Peyer's patch (tissue), 4 donors: ENCODE results near the gene ABHD6. TPM values are rescaled to one million over a fixed set of nuclear protein-coding genes. Genes with fewer than 3 reads are reported as not detected.

Experiments used
- DNase-seq, 3 donors: peaks; one replicate each; pipeline ENCODE4 v3.0.0-alpha.2; 2017 to 2019
- H3K27ac ChIP-seq, 4 donors: fragments of 200-600 bp; sonication (generic); one replicate each; pipeline ENCODE4 v1.5.1; 2016 to 2019
- H3K27me3 ChIP-seq, 2 donors: fragments of 200-600 bp; sonication (generic); one replicate each; pipeline ENCODE4 v1.5.1; 2019
- H3K36me3 ChIP-seq, 3 donors: fragments of 200-600 bp; sonication (generic); one replicate each; pipeline ENCODE4 v1.5.1; 2016 to 2019
- H3K4me1 ChIP-seq, 4 donors: fragments of 200-600 bp; sonication (generic); one replicate each; pipeline ENCODE4 v1.5.1; 2016 to 2019
- H3K4me3 ChIP-seq, 4 donors: fragments of 200-600 bp; sonication (generic); 1 replicate in 3 of 4; 2 replicates in 1 of 4; pipeline ENCODE4 v1.5.1; 2016 to 2019; ENCODE audit warnings: mild to moderate bottlenecking in 1 of 4
- H3K9me3 ChIP-seq, 4 donors: fragments of 200-600 bp; sonication (generic); one replicate each; pipeline ENCODE4 v1.5.1; 2016 to 2019; ENCODE audit warnings: mild to moderate bottlenecking in 1 of 4
- CTCF ChIP-seq, 6 experiments: fragments of 450-650 bp in 4 of 6; fragments of 200-600 bp in 2 of 6; sonication (generic) in 1 of 6; IDR thresholded peaks; one replicate each; pipeline ENCODE4 v1.5.1; 2017 to 2019; ENCODE audit warnings: antibody characterized with exemption in 6 of 6, mild to moderate bottlenecking in 3 of 6, moderate library complexity in 1 of 6
- POLR2A ChIP-seq, 2 donors: fragments of 450-650 bp; IDR thresholded peaks; one replicate each; pipeline ENCODE4 v1.5.1; 2017; ENCODE audit warnings: antibody characterized with exemption in 2 of 2, mild to moderate bottlenecking in 2 of 2, moderate library complexity in 2 of 2
- total RNA-seq, 4 donors: library from RNA; depleted of rRNA; stranded (reverse); fragments of >200 nt; gene quantifications; one replicate each; pipeline ENCODE4 v1.1.0, GENCODE V29; 2016

Gene ABHD6
- total RNA-seq, 4 donors from 2014 or later, result 9.1 to 97.6 (median 55.7) TPM

GRCh38 chr3:58324391-58325390 lies 87.1 kb downstream of the ABHD6 start:
- Histone ChIP-seq H3K27ac (peak overlapping the region in 2 of 4 donors; percentile 72 to 75), H3K4me3 (no peak overlapping the region)
- TF ChIP-seq CTCF (IDR thresholded peaks at IDR 0.05) (no peak), POLR2A (IDR thresholded peaks at IDR 0.05) (no peak)

DNA sequence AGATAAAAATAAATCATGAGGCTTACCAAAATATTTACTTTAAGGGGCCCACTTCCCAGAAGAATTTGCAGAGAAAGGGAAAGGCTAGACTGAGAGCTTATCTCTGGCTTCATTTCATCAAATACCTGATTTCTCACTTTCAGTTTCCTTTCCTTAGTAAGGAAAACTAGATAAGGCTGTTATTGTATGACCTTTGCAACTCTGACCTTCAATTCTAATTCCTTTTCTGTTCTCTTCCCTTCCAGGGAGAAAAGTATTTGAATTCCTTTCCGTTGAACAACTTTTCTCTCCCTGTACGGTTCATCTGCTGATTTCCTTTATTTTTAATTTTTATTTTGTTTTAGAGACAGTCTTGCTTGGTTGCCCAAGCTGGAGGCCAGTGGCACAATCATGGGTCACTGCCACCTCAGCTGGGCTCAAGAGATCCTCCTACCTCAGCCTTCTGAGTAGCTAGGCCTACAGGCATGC lies 88.0 kb downstream of the ABHD6 start:
- no peak for DNase-seq
- Histone ChIP-seq H3K9me3 (no peaks in the 10 kb centered on the region), H3K4me3 (no peak overlapping the region), H3K36me3 (no peaks in the 10 kb centered on the region), H3K27ac (peak overlapping the region in 2 of 4 donors; percentile 72 to 75), H3K4me1 (peaks cover 0 to 12% (median 5%) of the 10 kb centered on the region in 4 donors), H3K27me3 (no peaks in the 10 kb centered on the region)
- TF ChIP-seq POLR2A (IDR thresholded peaks at IDR 0.05) (no peak), CTCF (IDR thresholded peaks at IDR 0.05) (no peak)

More at GRCh38 chr3:58324391-58325390, 87.1 kb downstream of the ABHD6 start:
- DNase-seq, result no peak
- no peaks in the 10 kb centered on the region for H3K36me3 ChIP-seq
- H3K4me1 ChIP-seq, result peaks cover 0 to 12% (median 5%) of the 10 kb centered on the region in 4 donors
- H3K27me3 ChIP-seq, result no peaks in the 10 kb centered on the region
- H3K9me3 ChIP-seq, result no peaks in the 10 kb centered on the region

GRCh38 chr3:58326267-58326900 lies 88.8 kb downstream of the ABHD6 start:
- Histone ChIP-seq H3K4me3 (no peak overlapping the region), H3K4me1 (peaks cover 0 to 12% (median 5%) of the 10 kb centered on the region in 4 donors), H3K27ac (peak overlapping the region in 1 of 4 donors; percentile 72), H3K9me3 (no peaks in the 10 kb centered on the region), H3K27me3 (no peaks in the 10 kb centered on the region), H3K36me3 (no peaks in the 10 kb centered on the region)
- DNase-seq, result no peak
- TF ChIP-seq CTCF (IDR thresholded peaks at IDR 0.05) (no peak), POLR2A (IDR thresholded peaks at IDR 0.05) (no peak)

GRCh38 chr3:58329150-58329921 lies 91.7 kb downstream of the ABHD6 start:
- Histone ChIP-seq H3K4me3 (no peak overlapping the region), H3K27ac (no peak overlapping the region), H3K27me3 (no peaks in the 10 kb centered on the region), H3K4me1 (peaks cover 3 to 20% (median 9%) of the 10 kb centered on the region in 4 donors), H3K9me3 (no peaks in the 10 kb centered on the region), H3K36me3 (no peaks in the 10 kb centered on the region)
- no peak for TF ChIP-seq CTCF (IDR thresholded peaks at IDR 0.05)
- TF ChIP-seq POLR2A (IDR thresholded peaks at IDR 0.05), result no peak
- no peak for DNase-seq

- TF ChIP-seq CTCF (IDR thresholded peaks at IDR 0.05), result no peak
- TF ChIP-seq POLR2A (IDR thresholded peaks at IDR 0.05), result no peak
- no peaks in the 10 kb centered on the region for H3K27me3 ChIP-seq
- no peak overlapping the region for H3K4me3 ChIP-seq
These were observed 92.4 kb downstream of the ABHD6 start for GRCh38 chr3:58329922-58330413.

More at GRCh38 chr3:58329922-58330413, 92.4 kb downstream of the ABHD6 start:
- peak in 1 of 3 donors; percentile 18 for DNase-seq
- peaks cover 3 to 23% (median 9%) of the 10 kb centered on the region in 4 donors for H3K4me1 ChIP-seq
- H3K27ac ChIP-seq, result no peak overlapping the region
- H3K36me3 ChIP-seq, result no peaks in the 10 kb centered on the region
- H3K9me3 ChIP-seq, result no peaks in the 10 kb centered on the region
